ENCODE measurements around the gene CRYL1. TPM values are rescaled to one million over a fixed set of nuclear protein-coding genes. Genes with fewer than 3 reads are reported as not detected.

The CRYL1 gene
- total and polyA plus RNA-seq, 2 of the 8 experiments (the other 6 are each of a cell fraction or from before 2014, with no cell fraction given), result 1.9 to 6.4 TPM

DNA sequence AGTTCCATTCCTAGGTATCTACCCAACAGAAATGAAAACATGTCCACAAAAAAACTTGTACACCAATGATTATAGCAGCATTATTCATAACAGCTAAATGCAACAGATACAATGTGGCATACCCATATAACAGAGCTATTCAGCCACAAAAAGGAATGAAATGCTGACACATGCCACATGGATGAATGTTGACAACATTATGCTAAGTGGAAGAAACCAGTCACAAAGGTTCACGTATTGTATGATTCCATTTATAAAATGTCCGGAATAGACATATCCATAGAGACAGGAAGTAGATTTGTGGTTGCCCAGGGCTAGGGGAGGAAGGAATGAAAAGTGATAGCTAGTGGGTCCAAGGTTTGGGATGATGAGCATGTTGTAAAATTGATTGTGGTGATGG, 10.8 kb downstream of the CRYL1 start:
- Histone ChIP-seq H2BK12ac (ENCODE audit: low read depth, low read length) (no peak overlapping the region), H3K36me3 (ENCODE audit: control insufficient read depth in 2 of 4, insufficient read depth in 4 of 4, low read length in 3 of 4) (no peaks in the 10 kb centered on the region), H2BK5ac (ENCODE audit: low read depth, low read length) (no peak overlapping the region), H3K4ac (replicated peaks; ENCODE audit: insufficient read length, low read depth, low read length) (no peak overlapping the region), H3K4me3 (ENCODE audit: extremely low read depth in 1 of 4, insufficient read depth in 2 of 4, low read depth in 3 of 4, low read length in 4 of 4) (no peak overlapping the region), H4K91ac (replicated peaks; ENCODE audit: insufficient read length, low read length) (no peak overlapping the region), H3K79me1 (ENCODE audit: low read depth, low read length) (no peaks in the 10 kb centered on the region), H3K9ac (replicated peaks in 1 of 4; ENCODE audit: extremely low read depth in 1 of 4, low read depth in 3 of 4, low read length in 3 of 4) (no peak overlapping the region), H2BK20ac (ENCODE audit: low read length) (no peak overlapping the region), H3K9me3 (ENCODE audit: insufficient read depth in 2 of 2, low read depth in 1 of 2, low read length in 1 of 2) (no peaks in the 10 kb centered on the region; a peak in 1 of 4 replicates), H4K5ac (ENCODE audit: insufficient read length, low read depth, low read length) (no peak overlapping the region), H3K56ac (replicated peaks; ENCODE audit: insufficient read length, low read depth, low read length) (no peak overlapping the region), H4K8ac (ENCODE audit: extremely low read depth, insufficient read depth, low read length) (no peak overlapping the region), H3K18ac (ENCODE audit: extremely low read depth, low read length) (no peak overlapping the region), H3K4me1 (replicated peaks in 1 of 4; ENCODE audit: control insufficient read depth in 3 of 4, insufficient read depth in 4 of 4, low read length in 3 of 4) (peaks cover 0 to 8% (median 3%) of the 10 kb centered on the region in 4 experiments; a peak in 4 of 7 replicates), H3K4me2 (ENCODE audit: insufficient read depth in 1 of 2, low read depth in 2 of 2, low read length in 2 of 2) (no peak overlapping the region), H3K27ac (ENCODE audit: low read depth, low read length) (no peak overlapping the region), H3K14ac (ENCODE audit: insufficient read length) (no peak overlapping the region), H2BK120ac (replicated peaks; ENCODE audit: low read depth, low read length) (no peak overlapping the region), H2BK15ac (ENCODE audit: low read length) (no peak overlapping the region), H2AFZ (ENCODE audit: low read length) (no peak overlapping the region), H2AK5ac (ENCODE audit: low read depth, low read length) (no peak overlapping the region), H3K23ac (ENCODE audit: insufficient read length) (no peak overlapping the region), H4K20me1 (replicated peaks in 1 of 2; ENCODE audit: control insufficient read depth in 1 of 2, insufficient read depth in 2 of 2, low read length in 2 of 2) (no peaks in the 10 kb centered on the region), H3K27me3 (replicated peaks in 1 of 4; ENCODE audit: control insufficient read depth in 3 of 4, extremely low read depth in 1 of 4, insufficient read depth in 3 of 4, low read length in 3 of 4) (no peaks in the 10 kb centered on the region), H3K79me2 (ENCODE audit: control insufficient read depth in 1 of 2, insufficient read depth in 2 of 2, low read length in 2 of 2) (no peaks in the 10 kb centered on the region), H3K23me2 (ENCODE audit: low read depth, low read length) (peaks cover 2% of the 10 kb centered on the region; the same call in 1 of the 2 replicates)
- ChIA-PET POLR2A (ENCODE audit: partially characterized antibody) (no interaction called here), CTCF (ENCODE audit: partially characterized antibody) (interaction anchor here (0.6 to 0.8 kb wide), 2 partner anchors 198 to 271 kb away, joined by 3 to 4 read pairs; no protein-coding TSS in a partner anchor)
- DNase-seq (ENCODE audit: low read depth in 1 of 2, low spot score in 2 of 2) (no peak), FAIRE-seq (no peak)
- WGBS, 2 experiments (ENCODE audit: extremely low coverage in 1 of 2, insufficient coverage in 1 of 2, insufficient read length in 1 of 2, insufficient replicate concordance in 2 of 2, low coverage in 1 of 2, low lambda C conversion rate in 2 of 2, missing lambda C conversion rate in 1 of 2), result 86% methylated on average over 2 of the region's 2 CpGs; no CpG with 5 or more reads in 1 of the 2 experiments
- TF ChIP-seq SIRT6 (IDR thresholded peaks at IDR 0.05; ENCODE audit: low read length) (no peak), HDAC2 (IDR thresholded peaks at IDR 0.05; ENCODE audit: borderline replicate concordance in 1 of 2, low read depth in 2 of 2, low read length in 2 of 2) (no peak), KDM4A (IDR thresholded peaks at IDR 0.05; ENCODE audit: low read depth, low read length, severe bottlenecking) (no peak), SP2 (IDR thresholded peaks at IDR 0.05; ENCODE audit: low read length) (no peak), CBX8 (IDR thresholded peaks at IDR 0.05; ENCODE audit: borderline replicate concordance, low read depth, low read length) (no peak), RAD21 (IDR thresholded peaks at IDR 0.05 in 1 of 2, conservative IDR thresholded peaks at IDR 0.05 in 1 of 2; ENCODE audit: low read depth in 2 of 2, low read length in 2 of 2) (no peak), TAF7 (optimal IDR thresholded peaks at IDR 0.05; ENCODE audit: borderline replicate concordance, low read depth, low read length) (no peak), HDAC6 (IDR thresholded peaks at IDR 0.05; ENCODE audit: low read depth, low read length) (no peak), NRF1 (IDR thresholded peaks at IDR 0.05; ENCODE audit: low read depth, low read length) (no peak), SP4 (IDR thresholded peaks at IDR 0.05; ENCODE audit: low read length) (no peak), RFX5 (IDR thresholded peaks at IDR 0.05; ENCODE audit: borderline replicate concordance, low read depth, low read length) (no peak), BACH1 (IDR thresholded peaks at IDR 0.05; ENCODE audit: low read length) (no peak), ZNF274 (IDR thresholded peaks at IDR 0.05; ENCODE audit: borderline replicate concordance, extremely low read depth, low read length) (no peak)
- TF ChIP-seq, protein P1, sequence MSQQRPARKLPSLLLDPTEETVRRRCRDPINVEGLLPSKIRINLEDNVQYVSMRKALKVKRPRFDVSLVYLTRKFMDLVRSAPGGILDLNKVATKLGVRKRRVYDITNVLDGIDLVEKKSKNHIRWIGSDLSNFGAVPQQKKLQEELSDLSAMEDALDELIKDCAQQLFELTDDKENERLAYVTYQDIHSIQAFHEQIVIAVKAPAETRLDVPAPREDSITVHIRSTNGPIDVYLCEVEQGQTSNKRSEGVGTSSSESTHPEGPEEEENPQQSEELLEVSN (IDR thresholded peaks at IDR 0.05), result no peak
